GM12878 (cell line): ENCODE measurements around the gene RALB. TPM values are rescaled to one million over a fixed set of nuclear protein-coding genes. Genes with fewer than 3 reads are reported as not detected.

Experiments used
- ATAC-seq: fragments of 200-7000 bp; cut with Tn5 transposase; 3 replicates; pipeline ENCODE4 v1.9.1; 2020; ENCODE audit warnings: mild to moderate bottlenecking, moderate library complexity
- BruUV-seq: library from RNA; stranded (reverse); fragments of 400-500 nt; replicated peaks from 2 replicates; lab custom pipeline; 2021; lab: Mats Ljungman, UMichigan
- CTCF ChIA-PET: fragments of 300-600 bp; sonication (Branson Sonifier 250); formaldehyde crosslinking; extraction: SDS; loops from one replicate; lab custom pipeline; 2021; ENCODE audit warnings: inconsistent platforms; lab: Yijun Ruan, JAX
- POLR2A ChIA-PET: fragments of 350-600 bp; formaldehyde crosslinking; extraction: SDS; loops from one replicate; lab custom pipeline; 2021; ENCODE audit warnings: inconsistent platforms; lab: Charles Lee
- RAD21 ChIA-PET: fragments of 300-600 bp; sonication (Branson Sonifier 250); formaldehyde crosslinking; loops from one replicate; lab custom pipeline; 2023; ENCODE audit warnings: antibody characterized with exemption; ENCODE audit not compliant: unreplicated experiment; lab: Charles Lee
- SMC1A ChIA-PET: fragments of 300-600 bp; sonication (Branson Sonifier 250); formaldehyde crosslinking; loops from one replicate; lab custom pipeline; 2023; ENCODE audit not compliant: unreplicated experiment, uncharacterized antibody; lab: Charles Lee
- DNase-seq: peaks from one replicate; pipeline ENCODE4 v3.0.0-alpha.2; 2011; ENCODE audit warnings: low read depth, low spot score
- FAIRE-seq: peaks from 3 replicates; lab custom pipeline; 2011; peaks lifted over from hg19 to GRCh38; lab: Jason Lieb, UNC
- H2AFZ ChIP-seq: 2 replicates; pipeline ENCODE4 v1.6.0; 2011; ENCODE audit warnings: low read depth, low read length, control low read depth; ENCODE audit not compliant: control insufficient read depth
- H3K27ac ChIP-seq: 2 replicates; pipeline ENCODE4 v1.5.1; 2011; ENCODE audit warnings: control low read depth; ENCODE audit not compliant: control insufficient read depth, insufficient read depth
- H3K27me3 ChIP-seq, 2 experiments: replicated peaks in 1 of 2; 2 replicates each; pipeline versions ENCODE4 v1.6.0 to v1.6.1; 2011; ENCODE audit warnings: low read length in 1 of 2; ENCODE audit not compliant: control insufficient read depth in 2 of 2, insufficient read depth in 2 of 2
- H3K36me3 ChIP-seq, 2 experiments: 2 replicates each; pipeline ENCODE4 v1.5.1; 2011; ENCODE audit warnings: low read length in 1 of 2; ENCODE audit not compliant: control insufficient read depth in 2 of 2, insufficient read depth in 2 of 2
- H3K4me1 ChIP-seq: 2 replicates; pipeline ENCODE4 v1.6.1; 2011; ENCODE audit warnings: mild to moderate bottlenecking, low read length, moderate library complexity, mixed read lengths; ENCODE audit not compliant: control insufficient read depth, insufficient read depth
- H3K4me2 ChIP-seq: 2 replicates; pipeline ENCODE4 v1.6.0; 2011; ENCODE audit warnings: control low read depth; ENCODE audit not compliant: control insufficient read depth, insufficient read depth
- H3K4me3 ChIP-seq: fragments of 200-600 bp; sonication (generic); 2 replicates; pipeline ENCODE4 v1.5.1; 2016
- H3K79me2 ChIP-seq: 2 replicates; pipeline ENCODE4 v1.6.0; 2011; ENCODE audit warnings: low read length; ENCODE audit not compliant: control insufficient read depth, insufficient read depth
- H3K9ac ChIP-seq: 2 replicates; pipeline ENCODE4 v1.8.0; 2011; ENCODE audit warnings: low read length, control low read depth, mixed read lengths; ENCODE audit not compliant: control insufficient read depth, insufficient read depth
- H3K9me3 ChIP-seq: replicated peaks from 3 replicates; pipeline ENCODE4 v1.5.1; 2011; ENCODE audit warnings: mild to moderate bottlenecking, low read length; ENCODE audit not compliant: control insufficient read depth, insufficient read depth
- H4K20me1 ChIP-seq: 2 replicates; pipeline ENCODE4 v1.6.0; 2011; ENCODE audit not compliant: control insufficient read depth, insufficient read depth
- CBFB ChIP-seq: IDR thresholded peaks from 2 replicates; pipeline ENCODE4 v1.6.1; 2016; ENCODE audit warnings: antibody characterized with exemption, low read depth
- CREB1 ChIP-seq: IDR thresholded peaks from 2 replicates; pipeline ENCODE4 v1.6.1; 2012; ENCODE audit warnings: low read depth, mild to moderate bottlenecking, inconsistent platforms
- ELK1 ChIP-seq: IDR thresholded peaks from 2 replicates; pipeline ENCODE4 v1.6.1; 2012; ENCODE audit warnings: low read depth, low read length, improper control_type of control experiment
- FOXK2 ChIP-seq: fragments of 450-650 bp; IDR thresholded peaks from 2 replicates; pipeline ENCODE4 v1.6.1; 2017; ENCODE audit warnings: mild to moderate bottlenecking, moderate library complexity
- HCFC1 ChIP-seq: fragments of 150-350 bp; IDR thresholded peaks from 2 replicates; pipeline ENCODE4 v1.6.1; 2014; ENCODE audit warnings: low read length
- HDGF ChIP-seq: fragments of 450-650 bp; IDR thresholded peaks from 2 replicates; pipeline ENCODE4 v1.6.1; 2016; ENCODE audit warnings: antibody characterized with exemption
- MEF2A ChIP-seq: IDR thresholded peaks from 2 replicates; pipeline ENCODE4 v1.6.1; 2011; ENCODE audit warnings: low read depth, mild to moderate bottlenecking, low read length, moderate library complexity; ENCODE audit not compliant: insufficient read depth
- MYC ChIP-seq: IDR thresholded peaks from 2 replicates; pipeline ENCODE4 v1.6.1; 2011; ENCODE audit warnings: mild to moderate bottlenecking, low read length, moderate library complexity, inconsistent platforms; ENCODE audit not compliant: insufficient read depth, insufficient replicate concordance, insufficient read length, severe bottlenecking
- NBN ChIP-seq: fragments of 450-650 bp; IDR thresholded peaks from 2 replicates; pipeline ENCODE4 v1.6.1; 2016
- PBX3 ChIP-seq: IDR thresholded peaks from 2 replicates; pipeline ENCODE4 v1.6.1; 2011; ENCODE audit warnings: mild to moderate bottlenecking, low read depth, low read length, moderate library complexity; ENCODE audit not compliant: insufficient replicate concordance
- RAD51 ChIP-seq: fragments of 450-650 bp; IDR thresholded peaks from 2 replicates; pipeline ENCODE4 v1.6.1; 2016; ENCODE audit warnings: moderate library complexity, mild to moderate bottlenecking, inconsistent platforms
- RBBP5 ChIP-seq: fragments of 200-600 bp; sonication (generic); conservative IDR thresholded peaks from 2 replicates; pipeline ENCODE4 v1.6.1; 2016
- SPI1 ChIP-seq: IDR thresholded peaks from 2 replicates; pipeline ENCODE4 v1.6.1; 2011; ENCODE audit warnings: low read depth, mild to moderate bottlenecking, low read length, moderate library complexity, borderline replicate concordance; ENCODE audit not compliant: insufficient read depth
- TCF7 ChIP-seq: IDR thresholded peaks from 2 replicates; pipeline ENCODE4 v1.6.1; 2014; ENCODE audit warnings: antibody characterized with exemption, borderline replicate concordance
- WRNIP1 ChIP-seq: IDR thresholded peaks from 2 replicates; pipeline ENCODE4 v1.6.1; 2011; ENCODE audit warnings: low read depth, low read length, improper control_type of control experiment, borderline replicate concordance
- ZNF207 ChIP-seq: fragments of 450-650 bp; IDR thresholded peaks from 2 replicates; pipeline ENCODE4 v1.6.1; 2014; ENCODE audit warnings: antibody characterized with exemption, mild to moderate bottlenecking, borderline replicate concordance
- WGBS: methylation state at CpG from one replicate; pipeline ENCODE4 v1.1.6; 2016; ENCODE audit warnings: low lambda C conversion rate; ENCODE audit not compliant: insufficient replicate concordance, insufficient coverage; ENCODE audit errors: missing lambda C conversion rate; 5-methylcytosine and 5-hydroxymethylcytosine counted together
- in situ Hi-C: fragments of 300-500 bp; cut with MboI; formaldehyde crosslinking; loops from 9 replicates; pipeline ENCODE4 v1.14.3; 2018; ENCODE audit warnings: mixed read lengths
- intact Hi-C: fragments of 100-400 bp; cut with micrococcal nuclease; formaldehyde crosslinking; loops from one replicate; pipeline ENCODE4 v1.14.2; 2022; ENCODE audit not compliant: unreplicated experiment
- polyA plus RNA-seq, 11 experiments: library from polyadenylated mRNA; depleted of rRNA in 4 of 11; unstranded in 6 of 11; stranded (reverse) in 5 of 11; fragments of >200 nt; fragmentation: Nextera tagmentation in 4 of 11; fragmentation: Illumina TruSeq in 1 of 11; extraction: Ambion mirVana in 4 of 11; extraction: Trizol in 1 of 11; gene quantifications; 1 replicate in 1 of 11; 2 replicates in 10 of 11; pipeline versions ENCODE4 v1.2.1 to v1.2.3, GENCODE V29; 2011 to 2016; ENCODE audit warnings: inconsistent platforms in 2 of 11, missing spikeins in 2 of 11, low read depth in 1 of 11
- total RNA-seq, 4 experiments: library from RNA; depleted of rRNA in 3 of 4; stranded (reverse); fragments of >200 nt in 3 of 4; fragmentation: Illumina TruSeq in 1 of 4; extraction: Trizol in 1 of 4; gene quantifications; 2 replicates each; pipeline versions ENCODE4 v1.2.1 to v1.2.3, GENCODE V29; 2013 to 2021
- TF ChIP-seq, protein P1 (sequence below), 3 experiments: IDR thresholded peaks in 2 of 3; conservative IDR thresholded peaks in 1 of 3; 2 replicates each; pipeline ENCODE4 v1.5.1; 2011; ENCODE audit warnings: low read depth in 3 of 3, low read length in 3 of 3, mild to moderate bottlenecking in 3 of 3, control low read depth in 2 of 3, moderate library complexity in 2 of 3, inconsistent platforms in 1 of 3, mixed read lengths in 1 of 3; ENCODE audit not compliant: control insufficient read depth in 2 of 3, insufficient read depth in 1 of 3; ENCODE audit errors: extremely low read depth in 1 of 3

The RALB gene
- total and polyA plus RNA-seq, 10 of the 15 experiments (the other 5 are each of a cell fraction or from before 2014, with no cell fraction given), result 8.3 to 54.0 (median 24.2) TPM

DNA sequence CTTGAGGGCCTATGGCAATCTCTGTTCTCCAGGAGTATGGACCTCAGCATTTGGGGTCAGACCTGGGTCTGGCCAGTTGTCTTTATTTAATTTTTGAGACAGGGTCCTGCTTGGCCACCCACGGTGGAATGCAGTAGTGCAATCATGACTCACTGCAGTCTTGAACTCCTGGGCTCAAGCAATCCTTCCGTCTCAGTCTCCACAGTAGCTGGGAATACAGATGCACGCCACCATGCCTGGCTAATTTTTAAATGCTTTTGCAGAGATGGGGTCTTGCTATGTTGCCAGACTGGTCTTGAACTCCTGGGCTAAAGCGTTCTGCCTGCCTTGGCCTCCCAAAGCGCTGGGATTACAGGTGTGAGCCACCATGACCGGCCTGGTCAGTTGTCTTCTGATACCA lies 46.9 kb downstream of the RALB start:
- intact Hi-C loops (no loop called here), in situ Hi-C loops (no loop called here)
- no peaks in the 10 kb centered on the region for H3K4me1 ChIP-seq
- ChIA-PET CTCF (interaction anchor here (0.7 kb wide), 1 partner anchor 14 kb away, joined by 3 read pairs; no protein-coding TSS in a partner anchor), POLR2A (interaction anchor here (0.6 kb wide), 1 partner anchor 179 kb away, joined by 3 read pairs; no protein-coding TSS in a partner anchor), RAD21 (no interaction called here), SMC1A (no interaction called here)
- no peak overlapping the region for H3K27ac ChIP-seq
- 97% methylated on average over 6 of the region's 6 CpGs for WGBS
- no TSS peak for BruUV-seq
- no peak overlapping the region for H3K9ac ChIP-seq
- TF ChIP-seq PBX3, result no peak
- no peak for TF ChIP-seq SPI1
- no peak for TF ChIP-seq CREB1
- no peak for TF ChIP-seq FOXK2
- no peak for TF ChIP-seq RBBP5
- TF ChIP-seq ELK1, result no peak
- no peak for TF ChIP-seq ZNF207
- no peak for TF ChIP-seq HCFC1
- TF ChIP-seq RAD51, result no peak
- TF ChIP-seq, protein P1, sequence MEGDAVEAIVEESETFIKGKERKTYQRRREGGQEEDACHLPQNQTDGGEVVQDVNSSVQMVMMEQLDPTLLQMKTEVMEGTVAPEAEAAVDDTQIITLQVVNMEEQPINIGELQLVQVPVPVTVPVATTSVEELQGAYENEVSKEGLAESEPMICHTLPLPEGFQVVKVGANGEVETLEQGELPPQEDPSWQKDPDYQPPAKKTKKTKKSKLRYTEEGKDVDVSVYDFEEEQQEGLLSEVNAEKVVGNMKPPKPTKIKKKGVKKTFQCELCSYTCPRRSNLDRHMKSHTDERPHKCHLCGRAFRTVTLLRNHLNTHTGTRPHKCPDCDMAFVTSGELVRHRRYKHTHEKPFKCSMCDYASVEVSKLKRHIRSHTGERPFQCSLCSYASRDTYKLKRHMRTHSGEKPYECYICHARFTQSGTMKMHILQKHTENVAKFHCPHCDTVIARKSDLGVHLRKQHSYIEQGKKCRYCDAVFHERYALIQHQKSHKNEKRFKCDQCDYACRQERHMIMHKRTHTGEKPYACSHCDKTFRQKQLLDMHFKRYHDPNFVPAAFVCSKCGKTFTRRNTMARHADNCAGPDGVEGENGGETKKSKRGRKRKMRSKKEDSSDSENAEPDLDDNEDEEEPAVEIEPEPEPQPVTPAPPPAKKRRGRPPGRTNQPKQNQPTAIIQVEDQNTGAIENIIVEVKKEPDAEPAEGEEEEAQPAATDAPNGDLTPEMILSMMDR (IDR thresholded peaks at IDR 0.05 in 2 of 3, conservative IDR thresholded peaks at IDR 0.05 in 1 of 3; ENCODE audit: control insufficient read depth in 2 of 3, extremely low read depth in 1 of 3, insufficient read depth in 1 of 3, low read depth in 3 of 3, low read length in 3 of 3), result no peak
- TF ChIP-seq MYC, result no peak
- TF ChIP-seq WRNIP1, result no peak
- no peak for TF ChIP-seq HDGF
- no peak for TF ChIP-seq CBFB
- no peak for TF ChIP-seq NBN
- no peak for TF ChIP-seq MEF2A
- no peak for TF ChIP-seq TCF7
- H3K9me3 ChIP-seq, result no peaks in the 10 kb centered on the region
- no peak for FAIRE-seq
- no peak for DNase-seq
- H4K20me1 ChIP-seq, result no peaks in the 10 kb centered on the region
- no peak overlapping the region for H3K4me3 ChIP-seq
- ATAC-seq, result no peak
- H2AFZ ChIP-seq, result no peak overlapping the region
- no peaks in the 10 kb centered on the region for H3K27me3 ChIP-seq
- H3K4me2 ChIP-seq, result no peak overlapping the region
- H3K79me2 ChIP-seq, result no peaks in the 10 kb centered on the region
- H3K36me3 ChIP-seq, result peaks cover 0 to 5% of the 10 kb centered on the region in 2 experiments; a peak in 2 of 4 replicates
